Keratinocyte (primary cell): Measurements from ENCODE around the gene CCN5. TPM values are rescaled to one million over a fixed set of nuclear protein-coding genes. Genes with fewer than 3 reads are reported as not detected.
A peak's percentile ranks its signal among the peaks of the same experiment; 100 is the strongest.
"Not testable (repeated sequence)": the region's sequence is repeated elsewhere in the genome, so short reads cannot be mapped to it uniquely, and the experiment has no call there.

Experiments
- DNase-seq: peaks from one replicate; pipeline ENCODE4 v3.0.0-alpha.2; 2011; ENCODE audit warnings: low read depth, missing footprints, low spot score
- FAIRE-seq: peaks from 2 replicates; lab custom pipeline; 2011; peaks lifted over from hg19 to GRCh38; lab: Jason Lieb, UNC
- H2AFZ ChIP-seq: 2 replicates; pipeline ENCODE4 v1.6.0; 2012; ENCODE audit warnings: low read length, control low read depth, inconsistent platforms; ENCODE audit not compliant: control insufficient read depth
- H3K27ac ChIP-seq: 2 replicates; pipeline ENCODE4 v1.5.1; 2011; ENCODE audit warnings: low read length; ENCODE audit not compliant: control insufficient read depth, insufficient read depth
- H3K27me3 ChIP-seq: 3 replicates; pipeline ENCODE4 v1.6.0; 2011; ENCODE audit warnings: low read length; ENCODE audit not compliant: control insufficient read depth, insufficient read depth; ENCODE audit errors: extremely low read depth
- H3K36me3 ChIP-seq, 2 experiments: 2 replicates in 1 of 2; 3 replicates in 1 of 2; pipeline ENCODE4 v1.5.1; 2011; ENCODE audit warnings: low read length in 2 of 2, mild to moderate bottlenecking in 1 of 2; ENCODE audit not compliant: control insufficient read depth in 2 of 2, insufficient read depth in 2 of 2; ENCODE audit errors: extremely low read depth in 1 of 2
- H3K4me1 ChIP-seq: 3 replicates; pipeline ENCODE4 v1.5.1; 2011; ENCODE audit warnings: low read length; ENCODE audit not compliant: control insufficient read depth, insufficient read depth; ENCODE audit errors: extremely low read depth
- H3K4me2 ChIP-seq: 3 replicates; pipeline ENCODE4 v1.6.0; 2011; ENCODE audit warnings: low read depth, low read length; ENCODE audit not compliant: control insufficient read depth, insufficient read depth; ENCODE audit errors: extremely low read depth
- H3K4me3 ChIP-seq, 3 experiments: fragments of 200-600 bp in 1 of 3; sonication (generic) in 1 of 3; 2 replicates in 2 of 3; 3 replicates in 1 of 3; pipeline ENCODE4 v1.5.1; 2011 to 2016; ENCODE audit warnings: low read length in 3 of 3, mild to moderate bottlenecking in 3 of 3, control low read depth in 2 of 3, inconsistent platforms in 1 of 3, low read depth in 1 of 3, mixed read lengths in 1 of 3, mixed run types in 1 of 3, moderate library complexity in 1 of 3; ENCODE audit not compliant: control insufficient read depth in 2 of 3, insufficient read depth in 2 of 3; ENCODE audit errors: extremely low read depth in 1 of 3
- H3K79me2 ChIP-seq: 2 replicates; pipeline ENCODE4 v1.6.0; 2012; ENCODE audit warnings: low read length; ENCODE audit not compliant: control insufficient read depth, insufficient read depth
- H3K9ac ChIP-seq: 3 replicates; pipeline ENCODE4 v1.6.0; 2011; ENCODE audit warnings: low read length; ENCODE audit not compliant: control insufficient read depth, insufficient read depth; ENCODE audit errors: extremely low read depth
- H3K9me1 ChIP-seq: 3 replicates; pipeline ENCODE4 v1.6.0; 2011; ENCODE audit warnings: low read length; ENCODE audit not compliant: control insufficient read depth, insufficient read depth; ENCODE audit errors: extremely low read depth
- H3K9me3 ChIP-seq: 2 replicates; pipeline ENCODE4 v1.5.1; 2012; ENCODE audit warnings: low read depth, low read length; ENCODE audit not compliant: control insufficient read depth
- H4K20me1 ChIP-seq: 3 replicates; pipeline ENCODE4 v1.6.0; 2011; ENCODE audit warnings: low read length; ENCODE audit not compliant: control insufficient read depth, insufficient read depth; ENCODE audit errors: extremely low read depth
- CTCF ChIP-seq, 3 experiments: IDR thresholded peaks in 1 of 3; conservative IDR thresholded peaks in 1 of 3; optimal IDR thresholded peaks in 1 of 3; 2 replicates in 2 of 3; 3 replicates in 1 of 3; pipeline versions ENCODE3 to v1.5.1; 2011; ENCODE audit warnings: low read length in 3 of 3, mild to moderate bottlenecking in 3 of 3, moderate library complexity in 2 of 3, control low read depth in 1 of 3, inconsistent platforms in 1 of 3; ENCODE audit not compliant: insufficient read depth in 2 of 3; ENCODE audit errors: extremely low read depth in 1 of 3
- EZH2 ChIP-seq: IDR thresholded peaks from one replicate; pipeline ENCODE4 v1.6.1; 2012; ENCODE audit warnings: inconsistent platforms, mild to moderate bottlenecking, low read length, moderate library complexity
- dilution Hi-C: fragments of 300-500 bp; cut with MboI; formaldehyde crosslinking; loops from one replicate; pipeline ENCODE4 v1.7.0; 2020; ENCODE audit warnings: low sequenced_read_pairs; ENCODE audit not compliant: extremely low pct_ligation_motif_present
- polyA plus RNA-seq, 5 experiments: library from polyadenylated mRNA; depleted of rRNA in 3 of 5; stranded (reverse) in 3 of 5; stranded (forward) in 1 of 5; unstranded in 1 of 5; fragments of >200 nt; gene quantifications; 1 replicate in 1 of 5; 2 replicates in 3 of 5; 3 replicates in 1 of 5; pipeline versions ENCODE4 v1.2.1 to v1.2.3, GENCODE V29; 2011 to 2012; ENCODE audit warnings: missing spikeins in 2 of 5, low read depth in 1 of 5, low replicate concordance in 1 of 5

CCN5 gene
- polyA plus RNA-seq, 1 donor (not counting 4 experiments of a cell fraction or from before 2014, with no cell fraction given), result not detected

GRCh38 chr20:44671541-44671940 lies 43.6 kb upstream of the CCN5 start:
- H3K4me3 ChIP-seq, H3K79me2 ChIP-seq, H2AFZ ChIP-seq, FAIRE-seq, H3K4me2 ChIP-seq, H3K4me1 ChIP-seq, H3K27me3 ChIP-seq, dilution Hi-C loops, H3K9me1 ChIP-seq, H3K36me3 ChIP-seq, H3K27ac ChIP-seq, H3K9ac ChIP-seq, DNase-seq, H3K9me3 ChIP-seq, H4K20me1 ChIP-seq: not testable (repeated sequence)

DNA sequence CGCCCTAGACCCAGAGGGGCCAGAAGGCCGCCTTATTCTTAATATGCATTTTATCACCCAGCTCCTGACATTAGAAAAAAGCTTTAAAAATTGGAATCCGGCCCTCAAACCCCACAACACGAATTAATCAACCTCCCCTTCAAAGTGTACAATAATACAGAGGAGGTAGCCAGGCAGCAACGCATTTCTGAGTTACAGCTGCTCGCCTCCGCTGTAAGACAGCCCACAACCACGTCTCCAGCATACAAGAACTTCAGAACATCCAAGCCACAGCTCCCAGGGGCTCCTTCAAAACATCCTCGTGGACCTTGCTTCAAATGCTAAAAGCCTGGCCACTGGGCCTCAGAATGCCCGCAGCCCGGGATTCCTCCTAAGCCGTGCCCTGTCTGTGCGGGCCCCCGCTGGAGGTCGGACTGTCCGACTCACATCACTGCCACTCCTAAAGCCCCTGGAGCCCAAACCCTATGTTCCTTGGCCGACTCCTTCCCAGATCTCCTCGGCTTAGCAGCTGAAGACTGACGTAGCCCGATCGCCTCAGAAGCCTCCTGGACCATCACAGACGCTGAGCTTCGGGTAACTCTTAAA lies 42.8 kb upstream of the CCN5 start:
- H3K9me3 ChIP-seq, H3K9me1 ChIP-seq, H2AFZ ChIP-seq, H3K4me3 ChIP-seq, FAIRE-seq, H3K4me2 ChIP-seq, H3K27me3 ChIP-seq, H3K27ac ChIP-seq, H3K9ac ChIP-seq, H3K36me3 ChIP-seq, H4K20me1 ChIP-seq, DNase-seq, H3K79me2 ChIP-seq, H3K4me1 ChIP-seq, dilution Hi-C loops: not testable (repeated sequence)

- Histone ChIP-seq H3K9ac (no peak overlapping the region), H3K9me3 (no peaks in the 10 kb centered on the region), H3K79me2 (no peaks in the 10 kb centered on the region), H3K36me3 (no peaks in the 10 kb centered on the region), H3K27me3 (no peaks in the 10 kb centered on the region), H2AFZ (peak overlapping the region; percentile 81), H3K4me1 (peaks cover 9% of the 10 kb centered on the region), H3K9me1 (no peaks in the 10 kb centered on the region), H3K4me2 (peak overlapping the region; percentile 23), H3K4me3 (no peak overlapping the region), H3K27ac (no peak overlapping the region), H4K20me1 (no peaks in the 10 kb centered on the region)
- no peak for DNase-seq
- no peak for FAIRE-seq
- dilution Hi-C loops, result no loop called here
- TF ChIP-seq CTCF (optimal IDR thresholded peaks at IDR 0.05 in 1 of 3, IDR thresholded peaks at IDR 0.05 in 1 of 3, conservative IDR thresholded peaks at IDR 0.05 in 1 of 3; ENCODE audit: extremely low read depth in 1 of 3, insufficient read depth in 2 of 3, low read length in 3 of 3) (no peak), EZH2 (no peak)
These were observed 36.9 kb upstream of the CCN5 start for GRCh38 chr20:44678242-44678641.
